ENCODE measurements around the gene OSMR. TPM values are rescaled to one million over a fixed set of nuclear protein-coding genes. Genes with fewer than 3 reads are reported as not detected.

The OSMR gene
- 100 to 1,000 TPM in 1 of 8 experiments, 10 to 100 TPM in 3, under 1 TPM in 4; 0.37 to 124 (median 6.4) TPM for total RNA-seq

- H3K4me1 ChIP-seq (replicated peaks in 1 of 2) = no peaks in the 10 kb centered on the region
- in situ Hi-C loops (cut with MboI; ENCODE audit: low pct_unique_long_range_greater_than_20kb in 2 of 9, low sequenced_read_pairs in 9 of 9, unreplicated experiment in 9 of 9) = no loop called here
Measured at GRCh38 chr5:38845526-38846378, at the start of gene OSMR. TSS of gene OSMR (plus strand) at chr5:38846012. CDS start at chr5:38869045, 23,033 bp downstream.

GRCh38 chr5:38796742-38797108, 49.1 kb upstream of the OSMR start:
- ATAC-seq (replicated peaks in 6 of 8) = peak in 2 of 8 experiments; percentile 57 to 60
- no peak overlapping the region for H3K4me3 ChIP-seq
- in situ Hi-C loops (cut with MboI; ENCODE audit: low pct_unique_long_range_greater_than_20kb in 2 of 9, low sequenced_read_pairs in 9 of 9, unreplicated experiment in 9 of 9) = loop anchor here in 1 of 9 experiments (25.0 kb wide), 1 partner anchor 234 kb away; the partner anchor contains the start of gene LIFR
- H3K4me1 ChIP-seq (replicated peaks in 1 of 2) = peaks cover 6 to 10% of the 10 kb centered on the region in 2 donors
- H3K27ac ChIP-seq = no peak overlapping the region

More at GRCh38 chr5:38845526-38846378, at the start of gene OSMR:
- H3K4me3 ChIP-seq = peak within 1 kb of the TSS; percentile 22 to 38 (median 34)
- WGBS, 10 experiments = 0 to 24% (median 11%) methylated on average over 1 to 16 of the region's 89 CpGs; no CpG with 5 or more reads in 2 of the 10 experiments
- H3K27ac ChIP-seq = no peak within 1 kb of the TSS
- peak; percentile 73 to 92 (median 84) for ATAC-seq (replicated peaks in 6 of 8)

DNA sequence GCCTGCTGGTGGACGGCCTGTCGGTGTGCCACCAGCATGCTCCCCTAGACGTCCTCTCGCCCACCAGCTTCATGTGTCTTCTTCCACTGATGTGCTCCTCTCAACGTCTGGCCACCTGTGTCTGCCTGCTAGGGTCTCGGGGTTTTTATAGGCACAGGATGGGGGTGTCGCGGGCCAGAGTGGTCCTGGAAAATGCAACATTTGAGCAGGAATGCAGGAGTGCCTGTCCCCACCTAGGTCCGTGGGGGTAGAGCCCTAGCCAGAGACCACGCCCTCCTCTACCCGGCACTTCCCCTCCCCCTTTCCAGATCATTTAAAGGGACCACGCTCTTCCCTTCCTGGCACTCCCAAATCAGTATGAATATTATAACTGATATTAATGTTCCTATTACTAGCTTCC, 48.0 kb upstream of the OSMR start:
- in situ Hi-C loops (cut with MboI; ENCODE audit: low pct_unique_long_range_greater_than_20kb in 2 of 9, low sequenced_read_pairs in 9 of 9, unreplicated experiment in 9 of 9) = loop anchor here in 1 of 9 experiments (25.0 kb wide), 1 partner anchor 236 kb away; the partner anchor contains the start of gene LIFR
- ATAC-seq (replicated peaks in 6 of 8) = no peak
- WGBS, 10 experiments = 43 to 100% (median 61%) methylated on average over 1 to 10 of the region's 12 CpGs; no CpG with 5 or more reads in 6 of the 10 experiments
- H3K4me1 ChIP-seq (replicated peaks in 1 of 2) = peaks cover 6 to 10% of the 10 kb centered on the region in 2 donors
- no peak overlapping the region for H3K27ac ChIP-seq
- no peak overlapping the region for H3K4me3 ChIP-seq

DNA sequence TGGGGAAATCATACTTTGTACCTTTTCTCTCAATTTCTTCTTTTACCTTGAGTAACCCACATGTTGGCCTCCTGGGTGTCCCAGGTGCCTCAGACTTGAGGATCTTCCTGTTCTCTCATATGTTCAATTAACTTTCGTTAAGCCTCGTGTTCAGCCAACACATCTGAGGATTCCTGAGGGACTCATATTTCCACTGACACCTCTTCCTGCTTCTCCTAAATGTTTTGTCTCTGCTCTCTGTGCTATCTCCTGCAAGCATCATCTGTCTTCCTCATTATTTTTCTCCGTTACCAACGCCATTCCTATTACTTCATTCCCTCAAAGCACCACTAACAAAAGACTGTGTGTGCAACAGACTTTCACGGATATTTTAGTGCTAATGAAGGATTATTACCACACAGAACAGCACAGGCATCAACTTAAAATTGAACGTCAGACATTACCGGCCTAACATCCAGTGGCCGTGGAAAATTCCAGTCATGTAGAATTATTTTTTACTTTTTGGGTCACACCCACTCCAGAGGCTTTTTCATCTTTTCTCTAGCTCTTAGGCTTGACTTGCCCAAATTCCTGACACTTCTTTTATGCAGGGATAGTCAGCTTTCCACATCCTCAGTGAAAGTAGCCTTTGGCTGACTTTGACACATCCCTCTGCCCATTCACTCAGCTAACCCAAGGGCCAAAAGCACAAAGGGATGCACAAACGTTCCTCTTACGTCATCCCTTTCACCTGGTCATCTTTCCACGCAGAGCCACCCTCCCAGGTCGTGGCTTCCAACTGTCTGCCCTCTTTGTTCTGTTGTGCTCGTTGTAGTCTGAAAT, 46.0 kb upstream of the OSMR start:
- H3K4me3 ChIP-seq = no peak overlapping the region
- 36 to 79% (median 62%) methylated on average over 5 to 13 of the region's 13 CpGs for WGBS, 10 experiments
- no peak overlapping the region for H3K27ac ChIP-seq
- ATAC-seq (replicated peaks in 6 of 8) = peak in 4 of 8 experiments; percentile 6 to 30 (median 28)
- in situ Hi-C loops (cut with MboI; ENCODE audit: low pct_unique_long_range_greater_than_20kb in 2 of 9, low sequenced_read_pairs in 9 of 9, unreplicated experiment in 9 of 9) = loop anchor here (25.0 kb wide), 4 partner anchors 112 to 537 kb away; partner anchors contain the start of genes LIFR (in 3 of the 9) and EGFLAM (in 1 of the 9)
- peaks cover 6 to 10% of the 10 kb centered on the region in 2 donors for H3K4me1 ChIP-seq (replicated peaks in 1 of 2)

- Histone ChIP-seq H3K27ac (no peak overlapping the region), H3K4me1 (replicated peaks in 1 of 2) (peaks cover 6 to 10% of the 10 kb centered on the region in 2 donors), H3K4me3 (no peak overlapping the region)
- no peak for ATAC-seq (replicated peaks in 6 of 8)
- WGBS, 10 experiments = 29 to 100% (median 74%) methylated on average over 1 to 3 of the region's 3 CpGs; no CpG with 5 or more reads in 4 of the 10 experiments
- in situ Hi-C loops (cut with MboI; ENCODE audit: low pct_unique_long_range_greater_than_20kb in 2 of 9, low sequenced_read_pairs in 9 of 9, unreplicated experiment in 9 of 9) = loop anchor here (25.0 kb wide), 4 partner anchors 113 to 538 kb away; partner anchors contain the start of genes LIFR (in 2 of the 9) and EGFLAM (in 1 of the 9)
Measured at GRCh38 chr5:38800515-38800914, 45.3 kb upstream of the OSMR start.

DNA sequence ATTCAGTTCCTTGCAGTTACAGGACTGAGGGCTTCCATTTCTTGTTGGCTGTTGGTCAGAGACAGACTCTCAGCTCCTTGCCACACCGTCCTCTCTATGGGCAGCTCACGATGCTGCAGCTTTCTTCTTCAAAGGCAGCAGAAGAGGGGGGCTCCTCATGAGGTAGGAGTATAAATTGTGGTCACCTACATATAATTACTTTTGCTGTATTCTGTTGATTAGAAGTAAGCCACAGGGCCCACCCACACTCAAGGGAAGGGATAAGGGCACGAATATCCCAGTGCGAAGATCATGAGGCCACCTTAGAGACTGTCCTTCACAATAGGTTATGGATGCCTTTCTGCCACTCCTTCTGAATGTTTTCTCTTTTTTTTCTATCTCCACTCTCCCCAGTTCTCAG, 43.7 kb upstream of the OSMR start:
- H3K4me1 ChIP-seq (replicated peaks in 1 of 2) = peaks cover 6 to 13% of the 10 kb centered on the region in 2 donors
- no peak overlapping the region for H3K4me3 ChIP-seq
- 76 to 100% (median 91%) methylated on average over 2 to 4 of the region's 4 CpGs; no CpG with 5 or more reads in 3 of the 10 experiments for WGBS, 10 experiments

DNA sequence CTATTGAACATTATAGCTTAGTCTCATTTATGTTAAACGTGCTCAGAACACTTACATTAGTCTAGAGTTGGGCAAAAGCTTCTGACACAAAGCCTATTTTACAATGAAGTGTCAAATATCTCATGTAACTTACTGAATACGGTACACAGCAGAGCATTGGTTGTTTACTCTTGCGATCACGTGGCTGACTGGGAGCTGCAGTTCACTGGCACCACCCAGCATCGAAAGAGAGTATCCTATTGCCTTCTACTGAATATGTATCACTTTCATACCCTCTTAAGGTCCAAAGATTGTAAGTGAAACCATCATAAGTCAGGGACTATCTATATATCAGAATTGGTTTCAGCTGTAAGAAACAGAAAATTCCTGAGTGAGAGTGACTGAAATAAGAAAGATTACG, 42.6 kb upstream of the OSMR start:
- in situ Hi-C loops (cut with MboI; ENCODE audit: low pct_unique_long_range_greater_than_20kb in 2 of 9, low sequenced_read_pairs in 9 of 9, unreplicated experiment in 9 of 9) = loop anchor here (25.0 kb wide), 4 partner anchors 116 to 541 kb away; partner anchors contain the start of genes LIFR (in 2 of the 9) and EGFLAM (in 1 of the 9)
- Histone ChIP-seq H3K4me3 (no peak overlapping the region), H3K4me1 (replicated peaks in 1 of 2) (peaks cover 13% of the 10 kb centered on the region in 2 donors), H3K27ac (no peak overlapping the region)
- no peak for ATAC-seq (replicated peaks in 6 of 8)
- 82 to 95% (median 90%) methylated on average over 1 to 6 of the region's 6 CpGs; no CpG with 5 or more reads in 2 of the 10 experiments for WGBS, 10 experiments

More for the DNA sequence above, 43.7 kb upstream of the OSMR start:
- in situ Hi-C loops (cut with MboI; ENCODE audit: low pct_unique_long_range_greater_than_20kb in 2 of 9, low sequenced_read_pairs in 9 of 9, unreplicated experiment in 9 of 9) = loop anchor here (25.0 kb wide), 4 partner anchors 115 to 540 kb away; partner anchors contain the start of genes LIFR (in 2 of the 9) and EGFLAM (in 1 of the 9)
- ATAC-seq (replicated peaks in 6 of 8) = no peak
- no peak overlapping the region for H3K27ac ChIP-seq

DNA sequence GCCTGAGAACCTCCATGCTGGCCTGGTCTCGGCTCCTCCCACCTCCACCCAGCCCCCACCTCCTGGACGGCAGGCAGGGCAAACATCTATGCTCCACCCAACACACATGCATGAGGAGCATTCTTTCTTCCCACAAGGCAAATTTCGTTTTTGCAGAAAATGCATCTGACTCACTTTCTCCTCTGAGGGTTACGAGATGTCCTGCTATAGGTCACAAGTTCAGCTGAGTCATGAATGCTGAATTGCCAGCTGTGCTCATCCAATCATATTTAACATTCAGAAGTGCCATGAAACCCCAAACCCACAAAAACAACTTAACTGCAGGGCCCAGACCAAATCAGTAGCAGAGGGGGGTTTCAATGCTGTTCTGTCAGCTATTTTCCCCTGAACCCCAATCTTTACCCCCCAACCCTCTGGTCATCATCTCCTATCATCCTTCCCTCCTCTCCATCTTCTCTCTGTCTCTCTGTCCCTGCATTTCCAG, 39.0 kb upstream of the OSMR start:
- ATAC-seq (replicated peaks in 6 of 8) = peak; percentile 42 to 77 (median 56)
- 0 to 70% (median 46%) methylated on average over 1 to 4 of the region's 4 CpGs; no CpG with 5 or more reads in 3 of the 10 experiments for WGBS, 10 experiments
- H3K4me3 ChIP-seq = no peak overlapping the region
- peaks cover 8 to 14% of the 10 kb centered on the region in 2 donors for H3K4me1 ChIP-seq (replicated peaks in 1 of 2)
- H3K27ac ChIP-seq = no peak overlapping the region
- in situ Hi-C loops (cut with MboI; ENCODE audit: low pct_unique_long_range_greater_than_20kb in 2 of 9, low sequenced_read_pairs in 9 of 9, unreplicated experiment in 9 of 9) = loop anchor here (25.0 kb wide), 4 partner anchors 120 to 545 kb away; partner anchors contain the start of genes LIFR (in 2 of the 9) and EGFLAM (in 1 of the 9)

GRCh38 chr5:38807570-38808483, 38.0 kb upstream of the OSMR start:
- Histone ChIP-seq H3K4me3 (no peak overlapping the region), H3K4me1 (replicated peaks in 1 of 2) (peaks cover 8 to 14% of the 10 kb centered on the region in 2 donors), H3K27ac (peak overlapping the region in 1 of 2 donors; percentile 21)
- WGBS, 10 experiments = 9 to 90% (median 60%) methylated on average over 2 to 8 of the region's 8 CpGs
- in situ Hi-C loops (cut with MboI; ENCODE audit: low pct_unique_long_range_greater_than_20kb in 2 of 9, low sequenced_read_pairs in 9 of 9, unreplicated experiment in 9 of 9) = loop anchor here (25.0 kb wide), 4 partner anchors 121 to 546 kb away; partner anchors contain the start of genes LIFR (in 2 of the 9) and EGFLAM (in 1 of the 9)
- ATAC-seq (replicated peaks in 6 of 8) = peak in 7 of 8 experiments; percentile 21 to 75 (median 66)

GRCh38 chr5:38808666-38809343, 37.0 kb upstream of the OSMR start:
- in situ Hi-C loops (cut with MboI; ENCODE audit: low pct_unique_long_range_greater_than_20kb in 2 of 9, low sequenced_read_pairs in 9 of 9, unreplicated experiment in 9 of 9) = loop anchor here (25.0 kb wide), 4 partner anchors 122 to 547 kb away; partner anchors contain the start of genes LIFR (in 2 of the 9) and EGFLAM (in 1 of the 9)
- peaks cover 8 to 14% of the 10 kb centered on the region in 2 donors for H3K4me1 ChIP-seq (replicated peaks in 1 of 2)
- no peak for ATAC-seq (replicated peaks in 6 of 8)
- no peak overlapping the region for H3K4me3 ChIP-seq
- H3K27ac ChIP-seq = no peak overlapping the region
- WGBS, 10 experiments = 50 to 98% (median 83%) methylated on average over 1 to 13 of the region's 23 CpGs; no CpG with 5 or more reads in 1 of the 10 experiments

All from motor neuron (in vitro differentiated cells).